K562 treated with DMSO at 1 percent for 4 hours (cell line): ENCODE results near the gene TBX6. TPM values are rescaled to one million over a fixed set of nuclear protein-coding genes. Genes with fewer than 3 reads are reported as not detected.

ENCODE experiments used
- total RNA-seq: library from RNA; unstranded; fragments of 300-600 nt; gene quantifications from 2 replicates; pipeline ENCODE4 v1.2.3, GENCODE V29; 2022; ENCODE audit not compliant: insufficient read depth

The TBX6 gene
- total RNA-seq: 0.52 TPM in 1 of 2 replicates, not detected in the other

GRCh38 chr16:30091474-30092372 lies at the start of gene TBX6:
TBX6 (minus strand) TSS chr16:30091924; CDS start chr16:30091193, 731 bp downstream.

GRCh38 chr16:30113031-30113710 lies 21.4 kb upstream of the TBX6 start, which contains the start of gene GDPD3:
GDPD3 (minus strand) TSS chr16:30113537; CDS start chr16:30113478, 59 bp downstream.

GRCh38 chr16:30096105-30096861 lies 4.6 kb upstream of the TBX6 start, which contains the start of gene YPEL3:
YPEL3 (minus strand) TSS chr16:30096213; CDS start chr16:30095482, 731 bp downstream.

GRCh38 chr16:30075503-30076275 lies 16.0 kb downstream of the TBX6 start, which contains the start of gene PPP4C:
PPP4C (plus strand) TSS chr16:30075994; CDS start chr16:30076378, 384 bp downstream.

GRCh38 chr16:30065102-30065942 lies 26.4 kb downstream of the TBX6 start, which contains the start of gene ALDOA:
ALDOA (plus strand) TSS chr16:30065760; CDS start chr16:30066898, 1,138 bp downstream.

Other genes with a start within 250 kb of the TBX6 start
- 76.7 and 91.4 TPM in 2 replicates for gene CDIPT, start 228.7 kb downstream of the TBX6 start, total RNA-seq
- gene SEZ6L2, start 192.4 kb downstream of the TBX6 start, total RNA-seq: 2.0 and 2.6 TPM in 2 replicates
- gene ASPHD1, start 191.4 kb downstream of the TBX6 start, total RNA-seq: not detected in 2 replicates
- gene KCTD13, start 165.7 kb downstream of the TBX6 start, total RNA-seq: 25.5 and 29.5 TPM in 2 replicates
- gene TMEM219, start 129.8 kb downstream of the TBX6 start, total RNA-seq: 135 and 156 TPM in 2 replicates
- gene TAOK2, start 118.1 kb downstream of the TBX6 start, total RNA-seq: 38.2 and 41.0 TPM in 2 replicates
- 17.1 and 21.6 TPM in 2 replicates for gene HIRIP3, start 96.3 kb downstream of the TBX6 start, total RNA-seq
- 82.3 and 93.3 TPM in 2 replicates for gene INO80E, start 95.7 kb downstream of the TBX6 start, total RNA-seq
- 0.90 and 3.2 TPM in 2 replicates for gene DOC2A, start 80.9 kb downstream of the TBX6 start, total RNA-seq
- gene C16orf92, start 68.7 kb downstream of the TBX6 start, total RNA-seq: not detected in 2 replicates
- 1.1 and 1.9 TPM in 2 replicates for gene TLCD3B, start 60.7 kb downstream of the TBX6 start, total RNA-seq
- 2,294 and 2,366 TPM in 2 replicates for gene ALDOA, start 26.2 kb downstream of the TBX6 start, total RNA-seq
- 274 and 297 TPM in 2 replicates for gene PPP4C, start 15.9 kb downstream of the TBX6 start, total RNA-seq
- 79.8 and 89.6 TPM in 2 replicates for gene YPEL3, start 4.3 kb upstream of the TBX6 start, total RNA-seq
- 1.5 TPM in 2 replicates for gene GDPD3, start 21.6 kb upstream of the TBX6 start, total RNA-seq
- gene MAPK3, start 31.3 kb upstream of the TBX6 start, total RNA-seq: 46.3 and 68.0 TPM in 2 replicates
- gene CORO1A, start 91.7 kb upstream of the TBX6 start, total RNA-seq: 51.9 and 59.7 TPM in 2 replicates
- 33.4 and 66.9 TPM in 2 replicates for gene BOLA2B, start 101.7 kb upstream of the TBX6 start, total RNA-seq
- gene SLX1A, start 102.0 kb upstream of the TBX6 start, total RNA-seq: 66.3 and 70.6 TPM in 2 replicates
- gene SULT1A3, start 107.3 kb upstream of the TBX6 start, total RNA-seq: 3.7 and 10.9 TPM in 2 replicates
- gene NPIPB13, start 156.6 kb upstream of the TBX6 start, total RNA-seq: 2.5 and 3.8 TPM in 2 replicates